SU-DHL-6 (cell line): ENCODE results near the gene ABCC3.

Experiments
- H2AFZ ChIP-seq: fragments of 200-600 bp; sonication (generic); 2 replicates; pipeline ENCODE4 v1.6.1; 2014; ENCODE audit warnings: low read depth, mild to moderate bottlenecking, moderate library complexity, mixed read lengths, antibody characterized with exemption, low read length; ENCODE audit not compliant: severe bottlenecking
- H3F3A ChIP-seq: fragments of 200-600 bp; shearing (Covaris generic); 2 replicates; pipeline ENCODE4 v1.6.0; 2016; ENCODE audit warnings: antibody characterized with exemption, mild to moderate bottlenecking; ENCODE audit not compliant: insufficient read depth
- H3K27ac ChIP-seq: fragments of 200-600 bp; sonication (generic); 2 replicates; pipeline ENCODE4 v1.5.1; 2016; ENCODE audit warnings: low read depth, mild to moderate bottlenecking, low read length, moderate library complexity, mixed read lengths
- H3K27me3 ChIP-seq: fragments of 200-600 bp; sonication (generic), shearing (Covaris generic); 2 replicates; pipeline ENCODE4 v1.6.0; 2014; ENCODE audit warnings: mild to moderate bottlenecking, low read length
- H3K36me3 ChIP-seq: fragments of 200-600 bp; sonication (generic); 2 replicates; pipeline ENCODE4 v1.6.1; 2014; ENCODE audit warnings: mild to moderate bottlenecking, low read length, mixed read lengths
- H3K4me2 ChIP-seq: fragments of 300-600, 200-600 bp; shearing (Covaris generic), sonication (generic); 2 replicates; pipeline ENCODE4 v1.6.0; 2014; ENCODE audit warnings: low read length, low read depth, mild to moderate bottlenecking; ENCODE audit not compliant: poor library complexity, severe bottlenecking
- H3K4me3 ChIP-seq: fragments of 200-600 bp; sonication (generic); 2 replicates; pipeline ENCODE4 v1.5.1; 2014; ENCODE audit warnings: antibody characterized with exemption, low read length, mild to moderate bottlenecking, mixed read lengths; ENCODE audit not compliant: insufficient read depth, poor library complexity, severe bottlenecking
- H3K79me2 ChIP-seq: fragments of 200-600 bp; sonication (generic); 2 replicates; pipeline ENCODE4 v1.6.1; 2014; ENCODE audit warnings: mild to moderate bottlenecking, low read length, moderate library complexity; ENCODE audit not compliant: insufficient read depth
- H3K9ac ChIP-seq: fragments of 200-600 bp; sonication (generic); 2 replicates; pipeline ENCODE4 v1.7.0; 2014; ENCODE audit warnings: mild to moderate bottlenecking, low read length
- H3K9me2 ChIP-seq: fragments of 200-600 bp; sonication (generic); replicated peaks from 2 replicates; pipeline ENCODE4 v1.6.1; 2014; ENCODE audit warnings: low read length; ENCODE audit not compliant: insufficient read depth
- H3K9me3 ChIP-seq: fragments of 200-600 bp; sonication (generic); 2 replicates; pipeline ENCODE4 v1.6.1; 2014; ENCODE audit warnings: low read length, mixed read lengths; ENCODE audit not compliant: insufficient read depth
- H4K20me1 ChIP-seq: fragments of 200-600 bp; sonication (generic); 2 replicates; pipeline ENCODE4 v1.6.1; 2014; ENCODE audit warnings: low read depth, mild to moderate bottlenecking, antibody characterized with exemption, low read length, moderate library complexity, mixed read lengths
- CTCF ChIP-seq: fragments of 200-600 bp; sonication (generic); IDR thresholded peaks from one replicate; pipeline ENCODE4 v1.5.1; 2017; ENCODE audit warnings: antibody characterized with exemption, mild to moderate bottlenecking, low read length, moderate library complexity; ENCODE audit not compliant: insufficient read depth, poor library complexity, severe bottlenecking
- EZH2phosphoT487 ChIP-seq: fragments of 200-600 bp; sonication (generic), shearing (Covaris generic); conservative IDR thresholded peaks from 2 replicates; pipeline ENCODE4 v1.6.1; 2018; ENCODE audit warnings: mild to moderate bottlenecking, antibody characterized with exemption, low read length, moderate library complexity, mixed read lengths

The ABCC3 gene

GRCh38 chr17:50607522-50608175 lies 27.0 kb upstream of the ABCC3 start:
- H3K4me2 ChIP-seq, result no peak overlapping the region
- no peaks in the 10 kb centered on the region for H3K27me3 ChIP-seq

GRCh38 chr17:50608700-50609379 lies 25.8 kb upstream of the ABCC3 start:
- Histone ChIP-seq H3K4me3 (no peak overlapping the region), H3K36me3 (no peaks in the 10 kb centered on the region), H3K27ac (no peak overlapping the region), H3K9ac (no peak overlapping the region), H3K79me2 (no peaks in the 10 kb centered on the region), H2AFZ (no peak overlapping the region), H3K9me2 (no peaks in the 10 kb centered on the region), H3K4me2 (no peak overlapping the region), H3K27me3 (no peaks in the 10 kb centered on the region), H3K9me3 (no peaks in the 10 kb centered on the region), H3F3A (no peaks in the 10 kb centered on the region), H4K20me1 (no peaks in the 10 kb centered on the region)
- TF ChIP-seq EZH2phosphoT487 (no peak), CTCF (no peak)

More at GRCh38 chr17:50607522-50608175, 27.0 kb upstream of the ABCC3 start:
- no peaks in the 10 kb centered on the region for H3F3A ChIP-seq
- no peaks in the 10 kb centered on the region for H3K9me3 ChIP-seq
- H3K36me3 ChIP-seq, result no peaks in the 10 kb centered on the region
- TF ChIP-seq EZH2phosphoT487 (no peak), CTCF (no peak)
- no peaks in the 10 kb centered on the region for H3K79me2 ChIP-seq
- no peak overlapping the region for H2AFZ ChIP-seq
- H3K9me2 ChIP-seq, result no peaks in the 10 kb centered on the region
- H3K9ac ChIP-seq, result no peak overlapping the region
- no peak overlapping the region for H3K4me3 ChIP-seq
- no peak overlapping the region for H3K27ac ChIP-seq
- no peaks in the 10 kb centered on the region for H4K20me1 ChIP-seq

- Histone ChIP-seq H3F3A (no peaks in the 10 kb centered on the region), H3K36me3 (no peaks in the 10 kb centered on the region), H4K20me1 (no peaks in the 10 kb centered on the region), H3K9me3 (no peaks in the 10 kb centered on the region), H3K79me2 (no peaks in the 10 kb centered on the region), H3K27me3 (no peaks in the 10 kb centered on the region), H2AFZ (no peak overlapping the region), H3K9ac (no peak overlapping the region), H3K4me3 (no peak overlapping the region), H3K4me2 (no peak overlapping the region), H3K9me2 (no peaks in the 10 kb centered on the region), H3K27ac (no peak overlapping the region)
- TF ChIP-seq CTCF (no peak), EZH2phosphoT487 (no peak)
Measured at GRCh38 chr17:50609380-50610074, 25.2 kb upstream of the ABCC3 start.
